A549 (cell line): Measurements from ENCODE around the gene AKAP6. TPM values are rescaled to one million over a fixed set of nuclear protein-coding genes. Genes with fewer than 3 reads are reported as not detected.

Experiments
- ATAC-seq, 2 experiments: fragments of 200-7000 bp in 1 of 2; fragments of >200 bp in 1 of 2; cut with Nextera tagmentation in 1 of 2; cut with Tn5 transposase in 1 of 2; 3 replicates each; pipeline versions ENCODE4 v1.8.0 to v1.9.1; 2018 to 2020; ENCODE audit warnings: mild to moderate bottlenecking in 1 of 2, moderate library complexity in 1 of 2
- CTCF ChIA-PET: fragments of 300-600 bp; sonication (Branson Sonifier 250); formaldehyde crosslinking; extraction: SDS; loops from one replicate; lab custom pipeline; 2021; ENCODE audit warnings: antibody characterized with exemption, inconsistent platforms; lab: Yijun Ruan, JAX
- POLR2A ChIA-PET: fragments of 350-600 bp; formaldehyde crosslinking; extraction: SDS; loops from one replicate; lab custom pipeline; 2021; ENCODE audit warnings: antibody characterized with exemption, inconsistent platforms; lab: Yijun Ruan, JAX
- DNase-seq, 2 experiments: peaks; one replicate each; pipeline versions ENCODE4 v3.0.0 to v3.0.0-alpha.2; 2011 to 2016; ENCODE audit warnings: low read depth in 1 of 2, low spot score in 1 of 2
- FAIRE-seq: peaks from 2 replicates; lab custom pipeline; 2011; peaks lifted over from hg19 to GRCh38; lab: Jason Lieb, UNC
- H3K27ac ChIP-seq, 2 experiments: fragments of >200 bp; sonication (Bioruptor Twin); formaldehyde crosslinking; 3 replicates each; pipeline ENCODE4 v1.5.1; 2016 to 2017
- H3K4me1 ChIP-seq: fragments of >200 bp; sonication (Bioruptor Twin); formaldehyde crosslinking; 3 replicates; pipeline ENCODE4 v1.6.1; 2016
- H3K4me2 ChIP-seq: fragments of >200 bp; sonication (Bioruptor Twin); formaldehyde crosslinking; 3 replicates; pipeline ENCODE4 v1.6.1; 2016
- H3K4me3 ChIP-seq: fragments of >200 bp; sonication (Bioruptor Twin); formaldehyde crosslinking; 3 replicates; pipeline ENCODE4 v1.5.1; 2016
- H3K9me3 ChIP-seq: fragments of >200 bp; sonication (Bioruptor Twin); formaldehyde crosslinking; 3 replicates; pipeline ENCODE4 v1.6.1; 2016
- BHLHE40 ChIP-seq: IDR thresholded peaks from 2 replicates; pipeline ENCODE4 v1.6.1; 2012; ENCODE audit warnings: low read depth, low read length, inconsistent platforms
- CEBPB ChIP-seq, 2 experiments: fragments of >200 bp in 1 of 2; sonication (Bioruptor Twin) in 1 of 2; formaldehyde crosslinking in 1 of 2; IDR thresholded peaks; 2 replicates each; pipeline ENCODE4 v1.6.1; 2012 to 2016
- FOSB ChIP-seq: fragments of 250-450 bp; sonication (Bioruptor Pico); IDR thresholded peaks from 2 replicates; pipeline ENCODE4 v1.5.0; 2020; ENCODE audit warnings: mild to moderate bottlenecking, moderate library complexity
- FOXS1 ChIP-seq: fragments of 250-450 bp; sonication (Bioruptor Pico); IDR thresholded peaks from 2 replicates; pipeline ENCODE4 v1.5.0; 2020; ENCODE audit warnings: mild to moderate bottlenecking, moderate library complexity
- HEYL ChIP-seq: fragments of 250-450 bp; sonication (Bioruptor Pico); IDR thresholded peaks from 2 replicates; pipeline ENCODE4 v1.8.0; 2021; ENCODE audit warnings: mild to moderate bottlenecking, moderate library complexity
- HOXB5 ChIP-seq: fragments of 250-450 bp; sonication (Bioruptor Pico); IDR thresholded peaks from 2 replicates; pipeline ENCODE4 v1.5.0; 2020; ENCODE audit warnings: mild to moderate bottlenecking, moderate library complexity
- JUNB ChIP-seq: fragments of >200 bp; sonication (Bioruptor Twin); formaldehyde crosslinking; IDR thresholded peaks from 2 replicates; pipeline ENCODE4 v1.6.1; 2016
- MYC ChIP-seq: IDR thresholded peaks from 2 replicates; pipeline ENCODE4 v1.6.1; 2012; ENCODE audit warnings: mild to moderate bottlenecking, inconsistent platforms, low read length, improper control_type of control experiment, borderline replicate concordance
- NFE2L2 ChIP-seq: fragments of 150-350 bp; conservative IDR thresholded peaks from 2 replicates; pipeline ENCODE4 v1.6.1; 2014; ENCODE audit warnings: low read length
- NPAS2 ChIP-seq: fragments of 250-450 bp; sonication (Bioruptor Pico); IDR thresholded peaks from 2 replicates; pipeline ENCODE4 v1.8.0; 2022; ENCODE audit warnings: mild to moderate bottlenecking, moderate library complexity, borderline replicate concordance
- PHF8 ChIP-seq: fragments of 200-600 bp; sonication (generic); IDR thresholded peaks from 2 replicates; pipeline ENCODE4 v1.6.1; 2016; ENCODE audit warnings: low read depth, mild to moderate bottlenecking, antibody characterized with exemption, moderate library complexity, borderline replicate concordance
- POLR2A ChIP-seq: IDR thresholded peaks from 2 replicates; pipeline ENCODE4 v1.6.1; 2012; ENCODE audit warnings: mild to moderate bottlenecking, low read length
- RAD21 ChIP-seq, 2 experiments: fragments of >200 bp in 1 of 2; sonication (Bioruptor Twin) in 1 of 2; formaldehyde crosslinking in 1 of 2; IDR thresholded peaks in 1 of 2; conservative IDR thresholded peaks in 1 of 2; 2 replicates in 1 of 2; 3 replicates in 1 of 2; pipeline ENCODE4 v1.6.1; 2012 to 2018; ENCODE audit warnings: inconsistent platforms in 1 of 2
- RARB ChIP-seq: fragments of 250-450 bp; sonication (Bioruptor Pico); IDR thresholded peaks from 2 replicates; pipeline ENCODE4 v1.8.0; 2021; ENCODE audit warnings: mild to moderate bottlenecking, moderate library complexity
- RCOR1 ChIP-seq: fragments of 150-350 bp; IDR thresholded peaks from 2 replicates; pipeline ENCODE4 v1.6.1; 2014; ENCODE audit warnings: antibody characterized with exemption, low read length, low read depth
- RNF2 ChIP-seq: fragments of 200-600 bp; sonication (generic); IDR thresholded peaks from 2 replicates; pipeline ENCODE4 v1.6.1; 2016; ENCODE audit warnings: low read depth, mild to moderate bottlenecking, antibody characterized with exemption, moderate library complexity, borderline replicate concordance
- SMC3 ChIP-seq: fragments of >200 bp; sonication (Bioruptor Twin); formaldehyde crosslinking; IDR thresholded peaks from 3 replicates; pipeline ENCODE4 v1.6.1; 2018; ENCODE audit warnings: inconsistent platforms
- WGBS: methylation state at CpG from one replicate; pipeline ENCODE4 v1.1.6; 2017; ENCODE audit errors: missing lambda C conversion rate; 5-methylcytosine and 5-hydroxymethylcytosine counted together
- polyA plus RNA-seq, 4 experiments: library from polyadenylated mRNA; depleted of rRNA in 3 of 4; stranded (reverse); fragments of >200 nt; fragmentation: RNase III in 1 of 4; extraction: RNeasy Plus Mini Kit Qiagen cat#74134 plus additional on column Dnase treatment in 1 of 4; gene quantifications; 2 replicates in 3 of 4; 3 replicates in 1 of 4; pipeline ENCODE4 v1.2.3, GENCODE V29; 2011 to 2017
- TF ChIP-seq, protein P1 (sequence below): fragments of >200 bp; sonication (Bioruptor Twin); formaldehyde crosslinking; IDR thresholded peaks from 3 replicates; pipeline ENCODE4 v1.5.1; 2016
- TF ChIP-seq, protein P2 (sequence below): fragments of >200 bp; sonication (Bioruptor Twin); formaldehyde crosslinking; IDR thresholded peaks from 3 replicates; pipeline ENCODE4 v1.6.1; 2016
- TF ChIP-seq, protein P3 (sequence below): fragments of 250-450 bp; sonication (Bioruptor Pico); IDR thresholded peaks from 2 replicates; pipeline ENCODE4 v1.5.0; 2021; ENCODE audit warnings: mild to moderate bottlenecking, moderate library complexity, borderline replicate concordance
- TF ChIP-seq, protein P4 (sequence below): fragments of 250-450 bp; sonication (Bioruptor Pico); IDR thresholded peaks from 2 replicates; pipeline ENCODE4 v1.5.0; 2020; ENCODE audit warnings: low read depth, mild to moderate bottlenecking, moderate library complexity
- TF ChIP-seq, protein P5 (sequence below): fragments of 450-650 bp; IDR thresholded peaks from 2 replicates; pipeline ENCODE4 v1.6.1; 2014; ENCODE audit warnings: antibody characterized with exemption

AKAP6 gene
- polyA plus RNA-seq, 2 of the 4 experiments (the other 2 are of a cell fraction) = 0.27 to 1.9 TPM

DNA sequence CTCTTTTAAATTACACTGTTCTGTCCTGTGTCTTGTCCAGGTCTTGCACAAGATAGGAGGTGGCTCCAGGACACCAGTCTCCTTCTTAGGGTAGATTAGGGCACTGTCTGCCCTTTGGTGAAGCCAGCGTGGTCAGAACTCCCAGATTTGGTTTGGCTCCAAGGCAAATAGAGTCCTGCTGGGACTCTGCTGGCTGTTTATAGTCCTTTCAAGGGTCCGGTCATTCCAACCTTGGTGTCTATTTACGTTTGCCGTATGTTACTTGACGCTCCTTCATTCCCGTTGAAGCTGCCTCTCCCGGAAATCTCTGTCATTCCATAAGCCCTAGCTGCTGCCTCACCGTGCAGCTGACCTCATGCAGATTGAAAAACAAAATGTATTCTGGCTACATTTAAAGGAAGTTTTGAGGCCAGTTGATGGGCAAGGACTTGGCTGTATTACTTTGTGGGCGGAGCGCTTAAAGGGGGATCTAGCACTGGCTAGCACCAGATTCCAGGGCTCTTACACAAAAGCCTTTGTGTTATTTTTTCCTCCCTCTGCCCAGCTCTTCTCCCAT lies 180.6 kb downstream of the AKAP6 start (continued):
- TF ChIP-seq, protein P1, sequence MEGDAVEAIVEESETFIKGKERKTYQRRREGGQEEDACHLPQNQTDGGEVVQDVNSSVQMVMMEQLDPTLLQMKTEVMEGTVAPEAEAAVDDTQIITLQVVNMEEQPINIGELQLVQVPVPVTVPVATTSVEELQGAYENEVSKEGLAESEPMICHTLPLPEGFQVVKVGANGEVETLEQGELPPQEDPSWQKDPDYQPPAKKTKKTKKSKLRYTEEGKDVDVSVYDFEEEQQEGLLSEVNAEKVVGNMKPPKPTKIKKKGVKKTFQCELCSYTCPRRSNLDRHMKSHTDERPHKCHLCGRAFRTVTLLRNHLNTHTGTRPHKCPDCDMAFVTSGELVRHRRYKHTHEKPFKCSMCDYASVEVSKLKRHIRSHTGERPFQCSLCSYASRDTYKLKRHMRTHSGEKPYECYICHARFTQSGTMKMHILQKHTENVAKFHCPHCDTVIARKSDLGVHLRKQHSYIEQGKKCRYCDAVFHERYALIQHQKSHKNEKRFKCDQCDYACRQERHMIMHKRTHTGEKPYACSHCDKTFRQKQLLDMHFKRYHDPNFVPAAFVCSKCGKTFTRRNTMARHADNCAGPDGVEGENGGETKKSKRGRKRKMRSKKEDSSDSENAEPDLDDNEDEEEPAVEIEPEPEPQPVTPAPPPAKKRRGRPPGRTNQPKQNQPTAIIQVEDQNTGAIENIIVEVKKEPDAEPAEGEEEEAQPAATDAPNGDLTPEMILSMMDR = no peak
- TF ChIP-seq CEBPB (IDR thresholded peaks at IDR 0.05) = peak; percentile 20 to 43; a peak in 2 of 4 replicates
- no peak for TF ChIP-seq RNF2
- TF ChIP-seq PHF8 = no peak
- peak; percentile 62; the same call in 1 of the 2 replicates for TF ChIP-seq MYC
- TF ChIP-seq FOXS1 (CRISPR knock-in tag) = no peak
- no peak for TF ChIP-seq SMC3
- no peak for TF ChIP-seq BHLHE40
- 0 out of 5 replicates have a peak, but pooled peaks of 1 of the 2 experiments have one; percentile 30 for TF ChIP-seq RAD21 (conservative IDR thresholded peaks at IDR 0.05 in 1 of 2, IDR thresholded peaks at IDR 0.05 in 1 of 2)
- TF ChIP-seq, protein P2, sequence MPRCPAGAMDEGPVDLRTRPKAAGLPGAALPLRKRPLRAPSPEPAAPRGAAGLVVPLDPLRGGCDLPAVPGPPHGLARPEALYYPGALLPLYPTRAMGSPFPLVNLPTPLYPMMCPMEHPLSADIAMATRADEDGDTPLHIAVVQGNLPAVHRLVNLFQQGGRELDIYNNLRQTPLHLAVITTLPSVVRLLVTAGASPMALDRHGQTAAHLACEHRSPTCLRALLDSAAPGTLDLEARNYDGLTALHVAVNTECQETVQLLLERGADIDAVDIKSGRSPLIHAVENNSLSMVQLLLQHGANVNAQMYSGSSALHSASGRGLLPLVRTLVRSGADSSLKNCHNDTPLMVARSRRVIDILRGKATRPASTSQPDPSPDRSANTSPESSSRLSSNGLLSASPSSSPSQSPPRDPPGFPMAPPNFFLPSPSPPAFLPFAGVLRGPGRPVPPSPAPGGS = 0 out of 3 replicates have a peak, but pooled peaks have one; percentile 51
- TF ChIP-seq JUNB = peak; percentile 27; the same call in 1 of the 2 replicates
- no peak for TF ChIP-seq HEYL (CRISPR knock-in tag)
- no peak for TF ChIP-seq FOSB
- no peak for TF ChIP-seq HOXB5 (CRISPR knock-in tag)

DNA sequence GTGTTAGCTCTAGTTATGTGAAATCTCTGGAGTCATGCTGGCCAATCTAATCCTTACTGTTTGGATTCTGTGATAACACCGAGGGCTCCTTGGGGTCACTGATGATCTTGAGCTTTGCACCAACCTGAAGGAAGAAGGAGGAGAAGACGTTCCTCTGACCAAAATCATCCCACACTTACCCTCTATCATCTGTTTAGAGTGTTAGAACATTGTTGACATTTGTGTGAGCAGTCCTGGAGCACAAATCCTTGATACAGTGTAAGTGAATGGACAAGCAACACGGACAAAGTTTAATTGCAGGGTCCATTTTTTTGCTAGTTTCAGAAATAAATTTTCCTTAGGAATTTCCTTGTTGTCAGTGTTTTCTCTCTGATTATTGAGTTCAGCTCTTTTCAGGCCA lies 181.7 kb downstream of the AKAP6 start:
- DNase-seq (no peak), FAIRE-seq (no peak), ATAC-seq (no peak)
- TF ChIP-seq NFE2L2 (no peak), RARB (CRISPR knock-in tag) (no peak), NPAS2 (CRISPR knock-in tag) (no peak), JUNB (no peak), POLR2A (no peak), RCOR1 (no peak), RNF2 (no peak)
- TF ChIP-seq, protein P3, sequence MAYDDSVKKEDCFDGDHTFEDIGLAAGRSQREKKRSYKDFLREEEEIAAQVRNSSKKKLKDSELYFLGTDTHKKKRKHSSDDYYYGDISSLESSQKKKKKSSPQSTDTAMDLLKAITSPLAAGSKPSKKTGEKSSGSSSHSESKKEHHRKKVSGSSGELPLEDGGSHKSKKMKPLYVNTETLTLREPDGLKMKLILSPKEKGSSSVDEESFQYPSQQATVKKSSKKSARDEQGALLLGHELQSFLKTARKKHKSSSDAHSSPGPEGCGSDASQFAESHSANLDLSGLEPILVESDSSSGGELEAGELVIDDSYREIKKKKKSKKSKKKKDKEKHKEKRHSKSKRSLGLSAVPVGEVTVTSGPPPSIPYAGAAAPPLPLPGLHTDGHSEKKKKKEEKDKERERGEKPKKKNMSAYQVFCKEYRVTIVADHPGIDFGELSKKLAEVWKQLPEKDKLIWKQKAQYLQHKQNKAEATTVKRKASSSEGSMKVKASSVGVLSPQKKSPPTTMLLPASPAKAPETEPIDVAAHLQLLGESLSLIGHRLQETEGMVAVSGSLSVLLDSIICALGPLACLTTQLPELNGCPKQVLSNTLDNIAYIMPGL (CRISPR knock-in tag) = no peak
- TF ChIP-seq, protein P2 = no peak
- TF ChIP-seq, protein P4, sequence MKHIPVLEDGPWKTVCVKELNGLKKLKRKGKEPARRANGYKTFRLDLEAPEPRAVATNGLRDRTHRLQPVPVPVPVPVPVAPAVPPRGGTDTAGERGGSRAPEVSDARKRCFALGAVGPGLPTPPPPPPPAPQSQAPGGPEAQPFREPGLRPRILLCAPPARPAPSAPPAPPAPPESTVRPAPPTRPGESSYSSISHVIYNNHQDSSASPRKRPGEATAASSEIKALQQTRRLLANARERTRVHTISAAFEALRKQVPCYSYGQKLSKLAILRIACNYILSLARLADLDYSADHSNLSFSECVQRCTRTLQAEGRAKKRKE (CRISPR knock-in tag) = no peak
- TF ChIP-seq, protein P5, sequence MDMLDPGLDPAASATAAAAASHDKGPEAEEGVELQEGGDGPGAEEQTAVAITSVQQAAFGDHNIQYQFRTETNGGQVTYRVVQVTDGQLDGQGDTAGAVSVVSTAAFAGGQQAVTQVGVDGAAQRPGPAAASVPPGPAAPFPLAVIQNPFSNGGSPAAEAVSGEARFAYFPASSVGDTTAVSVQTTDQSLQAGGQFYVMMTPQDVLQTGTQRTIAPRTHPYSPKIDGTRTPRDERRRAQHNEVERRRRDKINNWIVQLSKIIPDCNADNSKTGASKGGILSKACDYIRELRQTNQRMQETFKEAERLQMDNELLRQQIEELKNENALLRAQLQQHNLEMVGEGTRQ = no peak
- CTCF ChIA-PET = interaction anchor here (0.6 to 1.7 kb wide), 3 partner anchors 49 to 200 kb away, joined by 4 to 7 read pairs (median 5); no protein-coding TSS in a partner anchor
- POLR2A ChIA-PET = interaction anchor here (0.7 kb wide), 3 partner anchors 37 to 790 kb away, joined by 3 to 4 read pairs (median 3); no protein-coding TSS in a partner anchor
- Histone ChIP-seq H3K27ac (peak overlapping the region; percentile 66 to 75), H3K4me3 (no peak overlapping the region), H3K4me2 (peak overlapping the region; percentile 74; the same call in 1 of the 3 replicates), H3K4me1 (peaks cover 80% of the 10 kb centered on the region), H3K9me3 (no peaks in the 10 kb centered on the region)
- WGBS = 44% methylated on average over 3 of the region's 3 CpGs
